HG03060 (cell line): ENCODE results near the gene SRGAP3.

Experiments
- ATAC-seq: cut with Tn5 transposase; IDR thresholded peaks from one replicate; pipeline ENCODE4 v1.9.1; 2021; ENCODE audit warnings: low read depth, moderate number of reproducible peaks; ENCODE audit not compliant: unreplicated experiment

The SRGAP3 gene

GRCh38 chr3:9254764-9255163, 5.3 kb upstream of the SRGAP3 start:
- ATAC-seq: no peak

DNA sequence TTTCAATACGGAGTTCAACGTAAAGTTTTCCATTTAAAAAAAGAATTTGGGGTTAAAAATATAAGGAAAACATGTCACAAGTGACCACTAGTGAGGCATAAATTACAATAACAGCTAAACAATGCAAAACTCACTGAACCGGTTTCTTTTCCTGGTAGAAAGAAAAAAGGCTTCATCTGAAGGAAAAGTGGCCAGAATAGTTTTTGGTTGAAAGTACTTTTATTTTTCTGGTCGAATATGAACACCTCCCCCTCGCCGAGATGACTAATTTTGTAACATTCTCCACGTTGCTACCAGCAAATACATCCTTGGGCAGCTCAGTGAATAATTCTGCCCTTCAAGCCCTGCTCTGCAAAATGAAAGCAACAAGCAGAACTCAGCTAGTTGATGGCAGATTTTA, 3.9 kb upstream of the SRGAP3 start:
- no peak for ATAC-seq

- ATAC-seq: no peak
Measured at GRCh38 chr3:9251055-9251786, 1.8 kb upstream of the SRGAP3 start.

DNA sequence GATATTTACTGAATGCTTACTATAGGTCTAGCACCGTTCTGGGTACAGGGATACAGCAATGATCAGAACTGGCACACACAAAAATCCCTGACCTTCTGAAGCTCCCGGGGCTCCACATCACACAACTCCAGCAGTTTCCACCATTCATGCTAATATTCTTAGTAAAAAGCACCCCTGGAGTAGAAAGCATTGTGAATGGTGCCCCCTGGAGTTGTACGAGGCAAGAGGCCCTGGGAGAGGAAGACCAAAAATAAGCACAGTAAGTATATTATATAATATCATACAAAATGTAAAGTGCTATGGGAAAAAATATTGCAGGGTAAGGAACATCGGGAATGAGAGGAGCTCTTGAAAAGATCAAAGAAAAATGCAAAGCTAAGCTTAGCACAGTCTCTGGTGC, 790 bp upstream of the SRGAP3 start:
- ATAC-seq: no peak

DNA sequence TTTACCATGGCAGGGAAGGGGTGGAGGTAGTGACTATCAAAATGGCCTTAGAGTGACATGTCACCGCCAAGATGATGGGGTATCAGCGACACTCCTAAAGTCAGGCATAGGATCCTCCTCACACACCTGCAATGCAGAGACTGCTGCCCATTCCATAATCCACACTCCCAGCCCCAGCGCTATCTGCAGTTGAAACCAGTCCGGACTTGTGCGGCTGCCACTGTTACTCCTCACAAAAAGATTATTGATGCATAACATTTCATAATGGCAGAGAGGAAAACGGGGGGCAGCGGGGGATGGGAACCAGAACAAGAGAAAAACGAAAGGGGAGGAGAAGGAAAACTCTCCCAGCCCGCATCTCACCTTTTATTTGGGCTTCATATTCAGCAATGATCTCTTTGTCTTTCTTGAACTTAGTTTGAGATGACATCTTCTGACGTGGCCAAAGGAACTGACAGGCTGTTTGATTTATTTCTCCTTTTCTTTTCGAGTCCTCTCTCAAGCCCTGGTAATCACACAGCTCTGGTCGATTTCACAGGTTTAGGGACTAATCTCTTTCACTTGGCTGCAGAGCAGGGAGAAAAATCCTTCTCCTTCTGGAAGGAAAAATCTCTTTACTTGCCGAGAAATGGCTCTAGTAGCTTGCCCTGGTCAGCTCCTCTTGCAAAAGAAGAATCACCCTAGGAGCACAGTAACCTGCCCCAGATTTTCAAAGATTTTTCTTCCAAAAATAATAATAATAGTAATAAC, 749 bp downstream of the SRGAP3 start:
- no peak for ATAC-seq

DNA sequence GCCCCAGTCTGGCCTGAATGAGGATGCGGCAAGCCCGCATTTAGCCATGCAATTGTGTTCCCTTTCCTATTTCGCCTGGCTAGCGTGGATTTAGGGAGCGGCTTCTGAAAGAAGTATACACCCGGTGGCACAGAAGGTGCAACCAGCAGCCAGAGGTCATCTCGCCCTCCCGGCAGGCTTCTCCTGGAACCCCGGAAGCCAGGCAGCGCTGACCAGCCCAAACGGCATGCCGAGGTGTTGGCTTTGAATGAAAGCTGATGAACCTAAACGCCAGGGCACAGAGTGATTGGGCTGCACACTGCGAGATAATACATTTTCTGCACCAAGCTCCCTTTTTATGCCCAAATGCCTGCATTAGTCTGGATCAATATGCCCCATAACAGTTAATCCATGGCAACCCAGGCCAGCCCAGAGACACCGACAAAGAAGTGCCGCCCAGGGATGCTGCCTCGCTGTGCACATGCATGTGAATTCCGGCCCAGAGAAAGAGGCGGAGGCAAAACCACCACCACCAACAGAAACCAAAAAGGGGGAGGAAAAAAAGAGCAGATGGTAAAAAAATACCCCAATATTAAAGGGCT, 1.4 kb downstream of the SRGAP3 start:
- no peak for ATAC-seq

DNA sequence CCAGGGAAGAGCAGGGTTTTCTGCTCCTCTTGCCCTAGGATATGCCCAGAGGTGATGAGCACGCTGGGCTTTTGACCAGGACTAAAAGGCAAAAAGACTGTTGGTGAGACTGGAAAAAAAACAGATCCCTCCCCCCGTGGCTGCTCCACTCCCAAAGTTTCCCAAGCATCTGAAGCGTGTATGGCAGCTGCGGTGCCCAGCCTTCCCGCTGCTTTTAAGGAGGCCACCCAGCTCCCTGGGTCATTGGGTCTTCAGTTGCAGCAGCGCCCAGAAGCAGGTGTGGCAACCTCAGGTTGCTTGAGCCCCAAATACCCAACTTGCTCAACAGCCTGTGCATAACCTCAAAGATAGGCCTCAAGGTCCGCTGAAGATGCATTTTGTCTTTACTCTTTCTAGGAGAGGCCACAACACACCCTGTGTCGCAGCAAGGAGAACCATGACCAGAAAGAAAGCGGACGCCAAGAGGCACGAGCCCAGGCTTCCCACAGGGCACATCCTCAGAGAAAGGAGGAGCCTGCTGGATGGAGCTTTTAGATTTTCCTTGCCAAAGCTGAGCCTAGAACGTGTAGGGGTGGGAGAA, 2.0 kb downstream of the SRGAP3 start:
- ATAC-seq: no peak

DNA sequence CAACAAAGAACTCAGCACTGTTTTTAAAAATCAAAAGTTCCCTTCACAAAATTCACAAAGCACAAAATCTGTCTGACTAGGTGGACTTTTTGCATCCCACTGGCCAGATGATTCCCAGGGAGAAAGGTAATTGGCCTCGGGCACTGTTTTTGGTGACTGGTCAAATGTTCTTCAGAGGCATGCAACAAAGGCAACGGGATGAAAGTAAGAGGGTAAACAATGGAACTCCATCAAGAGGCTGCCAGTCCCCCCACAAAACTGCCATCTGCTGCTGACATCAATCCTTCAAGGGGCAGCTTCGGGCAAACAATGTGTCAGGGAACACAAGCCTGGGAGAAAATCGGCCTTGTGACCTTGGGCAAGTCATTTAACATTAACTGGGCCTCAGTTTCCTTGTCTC, 3.3 kb downstream of the SRGAP3 start:
- ATAC-seq: no peak

DNA sequence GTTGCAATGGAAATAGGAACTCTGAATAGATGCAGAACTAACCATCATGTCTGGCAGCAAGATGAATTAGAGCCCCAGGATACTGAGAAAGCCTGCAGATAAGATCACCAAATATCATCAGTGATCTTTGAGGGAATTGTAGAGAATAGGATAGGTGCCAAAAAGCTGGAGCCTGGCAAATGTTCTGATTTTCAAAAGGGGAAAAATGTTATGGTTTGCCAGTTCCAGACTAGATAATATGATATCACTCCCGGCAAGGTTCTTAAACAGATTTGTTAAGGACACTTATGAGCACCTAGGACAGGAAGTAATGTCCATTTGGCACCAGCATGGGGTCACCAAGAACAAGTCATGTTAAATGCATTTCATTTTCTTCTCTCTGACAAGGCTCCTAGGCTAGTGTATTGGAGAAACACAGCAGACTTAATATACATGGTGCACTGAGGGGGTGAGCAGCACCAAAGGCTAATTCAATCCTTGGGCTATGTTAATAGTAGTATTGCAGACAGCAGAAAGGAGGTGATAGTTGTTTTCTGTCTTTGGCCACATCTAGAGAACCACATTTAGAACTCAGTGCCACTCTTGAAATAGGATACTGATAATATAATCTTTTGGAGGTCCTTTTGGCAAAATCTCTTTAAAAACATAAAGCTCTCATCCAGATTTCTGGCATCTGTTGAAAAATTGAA, 4.8 kb downstream of the SRGAP3 start:
- no peak for ATAC-seq

DNA sequence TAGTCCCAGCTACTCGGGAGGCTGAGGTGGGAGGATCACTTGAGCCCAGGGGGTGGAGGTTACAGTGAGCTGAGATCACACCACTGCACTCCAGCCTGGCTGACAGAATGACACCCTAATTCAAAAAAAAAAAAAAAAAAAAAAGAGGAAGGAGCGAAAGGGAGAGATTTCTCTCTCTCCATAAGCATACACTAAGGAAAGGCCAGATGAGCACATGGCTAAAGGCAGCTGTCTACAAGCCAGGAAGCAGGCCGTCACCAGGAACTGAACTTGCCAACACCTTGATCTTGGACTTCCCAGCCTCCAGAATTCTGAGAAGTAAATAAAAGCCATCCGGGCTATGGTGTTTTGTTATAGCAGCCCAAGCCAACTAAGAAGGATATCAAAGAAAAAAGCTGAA, 7.5 kb downstream of the SRGAP3 start:
- no peak for ATAC-seq

GRCh38 chr3:9239680-9240079, 9.8 kb downstream of the SRGAP3 start:
- ATAC-seq: no peak

GRCh38 chr3:9238721-9239295, 10.6 kb downstream of the SRGAP3 start:
- ATAC-seq: no peak

- ATAC-seq: no peak
Measured at GRCh38 chr3:9238276-9238675, 11.2 kb downstream of the SRGAP3 start.

- no peak for ATAC-seq
Measured at GRCh38 chr3:9233814-9234600, 15.4 kb downstream of the SRGAP3 start.

DNA sequence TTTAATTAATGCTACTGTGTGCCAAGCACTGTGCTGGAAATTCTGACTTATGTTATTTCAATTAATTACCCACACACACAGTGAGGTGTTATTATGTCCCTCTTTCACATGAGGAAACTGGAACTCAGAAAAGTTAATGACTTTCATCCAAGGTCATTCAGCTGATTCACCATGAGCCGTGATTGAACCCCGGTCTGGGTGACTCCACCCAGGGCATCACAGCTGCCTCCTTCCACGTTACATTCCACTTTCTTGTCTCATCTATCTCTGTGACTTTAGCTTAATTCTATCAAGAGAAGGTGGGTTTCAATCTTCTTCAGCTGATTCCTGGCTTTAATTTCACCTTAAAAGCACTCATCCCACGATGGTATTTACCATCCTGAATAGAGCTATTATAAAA, 16.3 kb downstream of the SRGAP3 start:
- ATAC-seq: no peak

DNA sequence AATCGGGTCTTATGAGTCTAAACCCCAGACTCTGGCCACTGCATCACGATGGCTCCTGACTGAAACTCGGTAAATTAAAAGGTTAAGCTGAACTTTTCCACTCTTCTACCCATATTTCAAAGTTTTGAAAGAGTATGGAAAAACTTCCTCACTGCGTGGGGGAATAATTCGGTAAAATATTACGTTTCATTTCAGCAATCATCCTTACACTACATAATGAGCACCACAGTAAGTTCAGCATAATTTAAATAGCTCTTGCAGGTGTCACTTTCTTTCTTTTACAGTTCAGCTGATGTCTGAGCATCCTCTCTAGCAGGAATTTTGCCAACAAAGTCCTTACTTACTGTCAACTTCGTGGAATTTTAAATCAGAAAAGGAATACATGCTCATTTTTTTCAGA, 17.5 kb downstream of the SRGAP3 start:
- ATAC-seq: no peak

- ATAC-seq: no peak
Measured at GRCh38 chr3:9231471-9231870, 18.0 kb downstream of the SRGAP3 start.

DNA sequence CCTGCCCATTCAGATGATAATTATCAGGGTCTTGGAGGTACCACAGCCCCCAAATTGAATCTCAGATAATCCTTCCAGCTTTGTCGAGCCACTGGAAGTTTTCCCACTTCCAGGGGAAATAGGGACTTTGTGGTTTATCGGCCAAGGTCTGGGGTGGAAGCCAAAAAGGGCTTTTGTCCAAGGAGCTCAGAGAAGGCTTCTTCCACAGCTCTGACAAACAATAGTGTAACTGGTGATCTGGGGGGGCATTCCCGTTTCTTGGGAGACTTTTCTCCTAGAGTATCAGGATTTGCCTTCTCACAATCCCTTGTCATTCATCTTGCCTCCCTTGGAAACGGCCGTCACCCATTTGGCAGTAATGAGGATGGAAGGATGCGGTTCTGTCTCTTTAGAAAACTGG, 18.4 kb downstream of the SRGAP3 start:
- no peak for ATAC-seq

DNA sequence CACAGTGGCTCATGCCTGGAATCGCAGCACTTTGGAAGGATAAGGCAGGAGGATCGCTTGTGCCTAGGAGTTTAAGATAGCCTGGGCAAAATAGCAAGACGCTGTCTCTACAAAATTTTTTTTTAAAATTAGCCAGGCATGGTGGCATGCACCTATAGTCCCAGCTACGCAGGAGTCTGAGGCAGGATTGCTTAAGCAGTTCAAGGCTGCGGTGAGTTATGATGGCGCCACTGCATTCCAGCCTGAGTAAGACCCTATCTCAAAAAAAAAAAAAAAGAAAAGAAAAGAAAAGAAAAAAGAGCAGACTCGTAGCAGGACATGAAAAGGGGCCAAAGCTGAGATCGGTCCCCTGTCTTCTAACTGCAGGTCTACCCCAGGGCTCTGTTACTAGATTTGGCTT, 18.9 kb downstream of the SRGAP3 start:
- ATAC-seq: no peak

GRCh38 chr3:9229879-9230278, 19.6 kb downstream of the SRGAP3 start:
- no peak for ATAC-seq
